IMR-90 (cell line): ENCODE measurements around the gene ZNF521. TPM values are rescaled to one million over a fixed set of nuclear protein-coding genes. Genes with fewer than 3 reads are reported as not detected.

Experiments used
- ATAC-seq: fragments of 200-7000 bp; cut with Tn5 transposase; 2 replicates; pipeline ENCODE4 v1.9.1; 2020; ENCODE audit warnings: low read depth, mild to moderate bottlenecking, moderate library complexity
- BruUV-seq: library from RNA; stranded (reverse); fragments of 400-500 nt; replicated peaks from 2 replicates; lab custom pipeline; 2021; lab: Mats Ljungman, UMichigan
- CTCF ChIA-PET: fragments of 300-600 bp; formaldehyde crosslinking; extraction: SDS; loops from one replicate; lab custom pipeline; 2021; ENCODE audit warnings: antibody characterized with exemption; lab: Yijun Ruan, JAX
- POLR2A ChIA-PET: fragments of 300-600 bp; sonication (Branson Sonifier 250); formaldehyde crosslinking; loops from one replicate; lab custom pipeline; 2022; ENCODE audit warnings: antibody characterized with exemption; ENCODE audit not compliant: unreplicated experiment; lab: Charles Lee
- DNase-seq: peaks from one replicate; pipeline ENCODE4 v3.0.0; 2013
- H2AFZ ChIP-seq: replicated peaks from 2 replicates; pipeline ENCODE3; 2013; ENCODE audit warnings: low read length, mild to moderate bottlenecking; ENCODE audit not compliant: poor library complexity
- H2AK5ac ChIP-seq: 2 replicates; pipeline ENCODE4 v1.6.1; 2013; ENCODE audit warnings: low read depth, low read length, inconsistent platforms
- H2AK9ac ChIP-seq: replicated peaks from 2 replicates; pipeline ENCODE3; 2013; ENCODE audit warnings: mild to moderate bottlenecking, low read depth, low read length, moderate library complexity; ENCODE audit not compliant: poor library complexity
- H2BK120ac ChIP-seq: 2 replicates; pipeline ENCODE4 v1.6.1; 2013; ENCODE audit warnings: low read depth, low read length, inconsistent platforms
- H2BK15ac ChIP-seq: 3 replicates; pipeline ENCODE4 v1.6.1; 2013; ENCODE audit warnings: low read depth, low read length, inconsistent platforms
- H2BK20ac ChIP-seq: 2 replicates; pipeline ENCODE4 v1.6.1; 2013; ENCODE audit warnings: low read depth, mild to moderate bottlenecking, inconsistent platforms, low read length, moderate library complexity
- H2BK5ac ChIP-seq: 2 replicates; pipeline ENCODE4 v1.6.1; 2013; ENCODE audit warnings: mild to moderate bottlenecking, low read depth, low read length, inconsistent platforms; ENCODE audit not compliant: poor library complexity, severe bottlenecking
- H3K14ac ChIP-seq: replicated peaks from 2 replicates; pipeline ENCODE4 v1.6.1; 2013; ENCODE audit warnings: low read depth, low read length, inconsistent platforms
- H3K18ac ChIP-seq: 2 replicates; pipeline ENCODE4 v1.6.1; 2013; ENCODE audit warnings: low read depth, low read length, control low read depth
- H3K23ac ChIP-seq: 2 replicates; pipeline ENCODE4 v1.6.1; 2013; ENCODE audit warnings: low read depth, low read length, inconsistent platforms
- H3K27ac ChIP-seq: 2 replicates; pipeline ENCODE4 v1.5.1; 2013; ENCODE audit warnings: mild to moderate bottlenecking, control low read depth, low read length; ENCODE audit not compliant: insufficient read depth
- H3K27me3 ChIP-seq: 2 replicates; pipeline ENCODE4 v1.6.1; 2013; ENCODE audit warnings: low read length; ENCODE audit not compliant: control insufficient read depth, insufficient read depth
- H3K36me3 ChIP-seq: 2 replicates; pipeline ENCODE4 v1.6.1; 2013; ENCODE audit warnings: low read length, mixed read lengths; ENCODE audit not compliant: control insufficient read depth, insufficient read depth
- H3K4ac ChIP-seq: 2 replicates; pipeline ENCODE4 v1.6.1; 2013; ENCODE audit warnings: low read depth, low read length, inconsistent platforms
- H3K4me1 ChIP-seq: 2 replicates; pipeline ENCODE4 v1.6.1; 2013; ENCODE audit warnings: low read length, mixed read lengths; ENCODE audit not compliant: control insufficient read depth, insufficient read depth
- H3K4me2 ChIP-seq: 2 replicates; pipeline ENCODE4 v1.6.1; 2013; ENCODE audit warnings: low read depth, mild to moderate bottlenecking, control low read depth, low read length, moderate library complexity
- H3K4me3 ChIP-seq: 2 replicates; pipeline ENCODE4 v1.5.1; 2013; ENCODE audit warnings: low read depth, mild to moderate bottlenecking, control low read depth, low read length, moderate library complexity; ENCODE audit not compliant: insufficient read depth
- H3K56ac ChIP-seq: 2 replicates; pipeline ENCODE4 v1.6.1; 2013; ENCODE audit warnings: low read length, inconsistent platforms; ENCODE audit not compliant: insufficient read depth; ENCODE audit errors: extremely low read depth
- H3K79me1 ChIP-seq, 2 experiments: 2 replicates each; pipeline ENCODE4 v1.6.1; 2013; ENCODE audit warnings: low read length in 2 of 2, inconsistent platforms in 1 of 2, low read depth in 1 of 2
- H3K9ac ChIP-seq: 2 replicates; pipeline ENCODE4 v1.6.1; 2013; ENCODE audit warnings: low read depth, low read length, control low read depth
- H3K9me1 ChIP-seq: 2 replicates; pipeline ENCODE4 v1.6.1; 2013; ENCODE audit warnings: low read length, inconsistent platforms; ENCODE audit not compliant: insufficient read depth
- H3K9me3 ChIP-seq: 2 replicates; pipeline ENCODE4 v1.6.1; 2013; ENCODE audit warnings: low read length; ENCODE audit not compliant: control insufficient read depth, insufficient read depth
- H4K20me1 ChIP-seq: 2 replicates; pipeline ENCODE4 v1.6.1; 2013; ENCODE audit warnings: low read length, inconsistent platforms; ENCODE audit not compliant: insufficient read depth
- H4K5ac ChIP-seq: 2 replicates; pipeline ENCODE4 v1.6.1; 2013; ENCODE audit warnings: mild to moderate bottlenecking, low read depth, low read length, control low read depth
- H4K8ac ChIP-seq, 2 experiments: 2 replicates each; pipeline ENCODE4 v1.6.1; 2013; ENCODE audit warnings: low read depth in 2 of 2, low read length in 2 of 2, control low read depth in 1 of 2, inconsistent platforms in 1 of 2
- H4K91ac ChIP-seq: 2 replicates; pipeline ENCODE4 v1.6.1; 2013; ENCODE audit warnings: low read depth, low read length, inconsistent platforms; ENCODE audit not compliant: insufficient read depth
- BHLHE40 ChIP-seq: fragments of 150-350 bp; IDR thresholded peaks from 2 replicates; pipeline ENCODE4 v1.6.1; 2016; ENCODE audit warnings: mild to moderate bottlenecking, low read depth, low read length
- CEBPB ChIP-seq: IDR thresholded peaks from 2 replicates; pipeline ENCODE4 v1.6.1; 2012; ENCODE audit warnings: low read depth, low read length, improper control_type of control experiment
- CHD1 ChIP-seq: IDR thresholded peaks from 2 replicates; pipeline ENCODE4 v1.6.1; 2012; ENCODE audit warnings: low read depth, low read length, improper control_type of control experiment
- FOS ChIP-seq: fragments of 150-350 bp; IDR thresholded peaks from 2 replicates; pipeline ENCODE4 v1.6.1; 2016; ENCODE audit warnings: low read depth, low read length
- MAFK ChIP-seq: IDR thresholded peaks from 2 replicates; pipeline ENCODE4 v1.6.1; 2012; ENCODE audit warnings: low read depth, low read length, improper control_type of control experiment
- MXI1 ChIP-seq: IDR thresholded peaks from 2 replicates; pipeline ENCODE4 v1.6.1; 2012; ENCODE audit warnings: low read depth, mild to moderate bottlenecking, low read length, moderate library complexity, borderline replicate concordance
- NFE2L2 ChIP-seq: fragments of 150-350 bp; IDR thresholded peaks from 2 replicates; pipeline ENCODE4 v1.6.1; 2016; ENCODE audit warnings: low read depth, mild to moderate bottlenecking, low read length
- POLR2A ChIP-seq: IDR thresholded peaks from 2 replicates; pipeline ENCODE4 v1.6.1; 2012; ENCODE audit warnings: mild to moderate bottlenecking, low read depth, low read length
- RAD21 ChIP-seq: IDR thresholded peaks from 2 replicates; pipeline ENCODE4 v1.6.1; 2012; ENCODE audit warnings: low read length, improper control_type of control experiment
- RCOR1 ChIP-seq: IDR thresholded peaks from 2 replicates; pipeline ENCODE4 v1.6.1; 2012; ENCODE audit warnings: mild to moderate bottlenecking, low read length, improper control_type of control experiment; ENCODE audit not compliant: insufficient replicate concordance
- RFX5 ChIP-seq: IDR thresholded peaks from 2 replicates; pipeline ENCODE4 v1.8.0; 2012; ENCODE audit warnings: low read depth, mild to moderate bottlenecking, low read length, moderate library complexity
- SMC3 ChIP-seq: fragments of 150-350 bp; IDR thresholded peaks from 2 replicates; pipeline ENCODE4 v1.6.1; 2016; ENCODE audit warnings: low read depth, mild to moderate bottlenecking, antibody characterized with exemption, low read length, moderate library complexity
- WGBS, 2 experiments: methylation state at CpG; one replicate each; pipeline versions ENCODE4 v1.1.5 to v1.1.7; 2013; ENCODE audit warnings: missing lambda C conversion rate in 2 of 2; ENCODE audit not compliant: insufficient read length in 1 of 2; ENCODE audit errors: extremely low coverage in 2 of 2; 5-methylcytosine and 5-hydroxymethylcytosine counted together
- dilution Hi-C: fragments of 300-500 bp; cut with HindIII; formaldehyde crosslinking; loops from one replicate; pipeline ENCODE4 v1.14.3; 2018; ENCODE audit warnings: low sequenced_read_pairs; ENCODE audit not compliant: unreplicated experiment
- in situ Hi-C: fragments of 300-500 bp; cut with MboI; formaldehyde crosslinking; loops from 3 replicates; pipeline ENCODE4 v1.14.3; 2019; ENCODE audit warnings: low sequenced_read_pairs, inconsistent platforms, mixed read lengths
- intact Hi-C: fragments of 100-400 bp; cut with micrococcal nuclease; formaldehyde crosslinking; loops from 2 replicates; pipeline ENCODE4 v1.10.0; 2022
- polyA plus RNA-seq, 3 experiments: library from polyadenylated mRNA; depleted of rRNA; stranded (reverse); fragments of >200 nt; gene quantifications; 2 replicates each; pipeline ENCODE4 v1.2.3, GENCODE V29; 2012; ENCODE audit warnings: low replicate concordance in 1 of 3
- total RNA-seq: library from RNA; depleted of rRNA; stranded (reverse); fragments of >200 nt; gene quantifications from 2 replicates; pipeline ENCODE4 v1.2.3, GENCODE V29; 2012
- TF ChIP-seq, protein P1 (sequence below): fragments of 150-350 bp; IDR thresholded peaks from 2 replicates; pipeline ENCODE4 v1.6.1; 2016; ENCODE audit warnings: low read depth, mild to moderate bottlenecking, low read length, moderate library complexity, borderline replicate concordance
- TF ChIP-seq, protein P2 (sequence below): conservative IDR thresholded peaks from 2 replicates; pipeline ENCODE4 v1.5.1; 2012; ENCODE audit warnings: mild to moderate bottlenecking, low read depth, low read length, improper control_type of control experiment
- TF ChIP-seq, protein P3 (sequence below): fragments of 150-350 bp; IDR thresholded peaks from 2 replicates; pipeline ENCODE4 v1.6.1; 2017; ENCODE audit warnings: mild to moderate bottlenecking, antibody characterized with exemption, low read length, low read depth

ZNF521 gene
- total and polyA plus RNA-seq, 2 of the 4 experiments (the other 2 are of a cell fraction), result 21.5 to 59.3 TPM

DNA sequence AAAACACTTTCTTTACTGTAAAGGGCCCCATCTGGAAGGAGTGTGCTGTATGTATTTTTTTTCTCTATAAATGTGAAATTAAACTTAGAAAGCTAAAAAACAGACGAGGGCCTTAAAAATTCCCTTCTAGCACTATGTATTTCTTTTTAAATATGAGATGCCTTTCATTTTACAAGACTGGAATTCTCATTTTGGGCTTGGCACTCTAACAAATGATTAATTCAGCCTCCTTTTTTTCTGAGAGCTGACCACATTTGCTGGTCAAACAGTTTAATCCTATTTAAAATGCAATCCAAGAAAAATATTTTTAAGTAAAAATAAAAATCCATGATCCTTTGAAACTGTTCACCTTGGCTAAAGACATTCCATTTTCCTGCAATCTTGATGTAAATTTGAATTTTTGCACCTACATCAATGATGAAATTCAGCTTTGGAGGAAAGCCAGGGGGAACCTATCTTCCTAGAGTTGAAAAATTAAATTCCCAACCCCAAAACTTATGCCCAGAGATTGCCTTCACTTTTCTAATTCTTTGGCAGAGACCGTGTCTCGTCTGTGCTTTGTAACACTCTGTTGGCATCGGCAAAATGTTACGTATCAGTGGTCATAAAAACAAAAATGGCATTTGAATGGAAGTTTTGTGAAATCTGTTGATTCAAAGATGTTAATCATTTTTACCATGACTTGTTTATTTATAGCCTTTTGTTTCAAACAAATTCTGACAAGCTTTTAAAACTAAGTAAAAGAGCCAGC lies 284.5 kb downstream of the ZNF521 start:
- Histone ChIP-seq H3K4me2 (no peak overlapping the region), H2BK15ac (no peak overlapping the region), H3K9me3 (no peaks in the 10 kb centered on the region), H3K36me3 (peaks cover 7% of the 10 kb centered on the region; the same call in 1 of the 2 replicates), H3K4ac (no peak overlapping the region), H3K14ac (no peak overlapping the region), H2AFZ (no peak overlapping the region), H3K27me3 (no peaks in the 10 kb centered on the region), H4K8ac (no peak overlapping the region), H2AK9ac (no peak overlapping the region), H2BK20ac (no peak overlapping the region), H3K9me1 (no peaks in the 10 kb centered on the region), H3K23ac (no peak overlapping the region), H2BK120ac (no peak overlapping the region), H4K91ac (no peak overlapping the region), H3K18ac (no peak overlapping the region), H4K20me1 (no peaks in the 10 kb centered on the region), H3K9ac (no peak overlapping the region), H2BK5ac (no peak overlapping the region), H3K4me3 (no peak overlapping the region), H3K4me1 (no peaks in the 10 kb centered on the region), H2AK5ac (no peak overlapping the region), H4K5ac (no peak overlapping the region), H3K56ac (no peak overlapping the region), H3K27ac (no peak overlapping the region), H3K79me1 (peaks cover 0 to 3% of the 10 kb centered on the region in 2 experiments; a peak in 1 of 4 replicates)
- ChIA-PET POLR2A (no interaction called here), CTCF (no interaction called here)
- WGBS, 2 experiments, result no CpG with 5 or more reads among the region's 5 CpGs
- intact Hi-C loops (no loop called here), dilution Hi-C loops (no loop called here), in situ Hi-C loops (no loop called here)
- BruUV-seq, result no TSS peak
- TF ChIP-seq CEBPB (no peak), BHLHE40 (no peak), CHD1 (no peak), FOS (no peak), RFX5 (no peak), MXI1 (no peak), POLR2A (no peak), RAD21 (no peak), SMC3 (no peak), MAFK (no peak), RCOR1 (no peak), NFE2L2 (no peak)
- TF ChIP-seq, protein P1, sequence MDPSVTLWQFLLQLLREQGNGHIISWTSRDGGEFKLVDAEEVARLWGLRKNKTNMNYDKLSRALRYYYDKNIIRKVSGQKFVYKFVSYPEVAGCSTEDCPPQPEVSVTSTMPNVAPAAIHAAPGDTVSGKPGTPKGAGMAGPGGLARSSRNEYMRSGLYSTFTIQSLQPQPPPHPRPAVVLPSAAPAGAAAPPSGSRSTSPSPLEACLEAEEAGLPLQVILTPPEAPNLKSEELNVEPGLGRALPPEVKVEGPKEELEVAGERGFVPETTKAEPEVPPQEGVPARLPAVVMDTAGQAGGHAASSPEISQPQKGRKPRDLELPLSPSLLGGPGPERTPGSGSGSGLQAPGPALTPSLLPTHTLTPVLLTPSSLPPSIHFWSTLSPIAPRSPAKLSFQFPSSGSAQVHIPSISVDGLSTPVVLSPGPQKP, result no peak
- TF ChIP-seq, protein P2, sequence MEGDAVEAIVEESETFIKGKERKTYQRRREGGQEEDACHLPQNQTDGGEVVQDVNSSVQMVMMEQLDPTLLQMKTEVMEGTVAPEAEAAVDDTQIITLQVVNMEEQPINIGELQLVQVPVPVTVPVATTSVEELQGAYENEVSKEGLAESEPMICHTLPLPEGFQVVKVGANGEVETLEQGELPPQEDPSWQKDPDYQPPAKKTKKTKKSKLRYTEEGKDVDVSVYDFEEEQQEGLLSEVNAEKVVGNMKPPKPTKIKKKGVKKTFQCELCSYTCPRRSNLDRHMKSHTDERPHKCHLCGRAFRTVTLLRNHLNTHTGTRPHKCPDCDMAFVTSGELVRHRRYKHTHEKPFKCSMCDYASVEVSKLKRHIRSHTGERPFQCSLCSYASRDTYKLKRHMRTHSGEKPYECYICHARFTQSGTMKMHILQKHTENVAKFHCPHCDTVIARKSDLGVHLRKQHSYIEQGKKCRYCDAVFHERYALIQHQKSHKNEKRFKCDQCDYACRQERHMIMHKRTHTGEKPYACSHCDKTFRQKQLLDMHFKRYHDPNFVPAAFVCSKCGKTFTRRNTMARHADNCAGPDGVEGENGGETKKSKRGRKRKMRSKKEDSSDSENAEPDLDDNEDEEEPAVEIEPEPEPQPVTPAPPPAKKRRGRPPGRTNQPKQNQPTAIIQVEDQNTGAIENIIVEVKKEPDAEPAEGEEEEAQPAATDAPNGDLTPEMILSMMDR, result no peak
- TF ChIP-seq, protein P3, sequence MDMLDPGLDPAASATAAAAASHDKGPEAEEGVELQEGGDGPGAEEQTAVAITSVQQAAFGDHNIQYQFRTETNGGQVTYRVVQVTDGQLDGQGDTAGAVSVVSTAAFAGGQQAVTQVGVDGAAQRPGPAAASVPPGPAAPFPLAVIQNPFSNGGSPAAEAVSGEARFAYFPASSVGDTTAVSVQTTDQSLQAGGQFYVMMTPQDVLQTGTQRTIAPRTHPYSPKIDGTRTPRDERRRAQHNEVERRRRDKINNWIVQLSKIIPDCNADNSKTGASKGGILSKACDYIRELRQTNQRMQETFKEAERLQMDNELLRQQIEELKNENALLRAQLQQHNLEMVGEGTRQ, result no peak
- ATAC-seq, result no peak
- no peak for DNase-seq
